GM21360 (cell line): ENCODE results near the gene MRAP.

ENCODE experiments used
- ATAC-seq: cut with Tn5 transposase; IDR thresholded peaks from one replicate; pipeline ENCODE4 v1.9.1; 2021; ENCODE audit warnings: mild to moderate bottlenecking, moderate library complexity; ENCODE audit not compliant: unreplicated experiment

The MRAP gene

DNA sequence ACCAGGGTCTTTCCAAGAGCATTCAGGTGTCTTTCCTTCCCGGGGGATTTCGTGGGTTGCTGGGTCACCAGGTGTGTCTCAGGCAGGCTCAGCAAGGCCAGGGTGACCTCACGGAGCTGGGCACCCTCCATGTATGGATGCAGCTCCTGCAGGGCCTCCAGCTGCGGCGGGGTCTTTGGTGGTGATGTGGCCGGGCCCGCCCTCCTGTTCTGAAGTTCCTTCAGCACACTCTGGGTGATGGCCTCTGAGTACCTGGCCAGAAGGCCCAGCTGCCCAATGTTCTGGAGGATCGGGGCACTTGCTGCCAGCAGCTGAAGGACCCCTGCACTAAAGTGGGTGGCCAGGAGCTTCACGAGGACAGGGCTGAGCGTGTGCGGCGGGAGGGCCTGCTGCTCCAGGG, 48.7 kb downstream of the MRAP start:
- no peak for ATAC-seq

DNA sequence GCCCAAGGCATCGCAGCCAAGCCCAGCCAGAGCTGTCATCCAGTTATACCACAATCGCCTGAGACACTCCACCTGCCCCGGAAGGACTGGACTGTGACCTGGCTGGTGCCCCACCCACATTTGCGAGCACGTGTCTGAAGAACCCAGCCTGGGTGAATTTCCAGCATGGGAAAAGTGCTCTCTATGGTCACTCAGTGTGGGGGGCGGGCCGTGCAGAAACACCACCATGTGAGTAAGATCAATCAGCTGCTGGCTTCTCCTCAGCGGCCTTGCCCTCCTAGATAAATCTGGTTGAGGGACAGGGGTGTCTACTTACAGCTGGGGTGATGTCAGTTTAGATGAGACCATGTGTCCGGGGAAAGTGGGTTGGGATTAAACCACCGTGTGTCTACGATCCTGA, 49.3 kb downstream of the MRAP start:
- no peak for ATAC-seq

DNA sequence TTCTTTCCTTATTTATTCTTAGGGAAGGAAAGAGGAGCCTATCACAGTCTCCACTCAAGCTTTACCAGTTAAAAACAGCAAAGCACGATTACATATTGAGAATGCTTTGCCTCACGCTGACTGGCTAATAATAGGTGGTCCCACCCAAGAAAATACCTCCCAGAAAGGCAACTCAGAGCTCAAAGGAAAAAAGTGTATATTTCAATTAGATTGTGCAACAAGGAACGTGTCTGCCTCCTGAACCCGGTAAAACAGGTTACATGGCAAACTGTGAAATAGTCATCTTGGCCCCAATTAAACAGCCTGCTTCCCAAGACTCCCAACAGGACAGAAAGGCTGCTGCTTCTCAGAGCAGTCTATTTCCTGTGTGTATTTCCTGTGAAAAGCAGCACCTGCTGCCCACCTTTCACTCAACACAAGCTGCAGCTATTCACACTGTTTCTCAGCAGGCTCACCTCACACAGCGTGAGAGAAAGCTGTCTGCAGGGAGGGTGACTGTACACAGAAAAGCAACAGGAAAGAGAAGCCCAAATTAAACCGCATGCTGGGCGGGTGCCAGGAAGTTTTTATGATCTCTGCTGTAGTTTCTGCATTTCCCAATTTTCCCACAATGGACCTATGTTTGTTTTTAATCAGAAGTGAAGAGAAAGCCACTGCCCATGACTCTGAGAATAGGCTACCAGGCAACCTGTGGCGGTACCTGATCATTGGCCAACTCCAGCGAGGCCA, 50.1 kb downstream of the MRAP start:
- no peak for ATAC-seq

DNA sequence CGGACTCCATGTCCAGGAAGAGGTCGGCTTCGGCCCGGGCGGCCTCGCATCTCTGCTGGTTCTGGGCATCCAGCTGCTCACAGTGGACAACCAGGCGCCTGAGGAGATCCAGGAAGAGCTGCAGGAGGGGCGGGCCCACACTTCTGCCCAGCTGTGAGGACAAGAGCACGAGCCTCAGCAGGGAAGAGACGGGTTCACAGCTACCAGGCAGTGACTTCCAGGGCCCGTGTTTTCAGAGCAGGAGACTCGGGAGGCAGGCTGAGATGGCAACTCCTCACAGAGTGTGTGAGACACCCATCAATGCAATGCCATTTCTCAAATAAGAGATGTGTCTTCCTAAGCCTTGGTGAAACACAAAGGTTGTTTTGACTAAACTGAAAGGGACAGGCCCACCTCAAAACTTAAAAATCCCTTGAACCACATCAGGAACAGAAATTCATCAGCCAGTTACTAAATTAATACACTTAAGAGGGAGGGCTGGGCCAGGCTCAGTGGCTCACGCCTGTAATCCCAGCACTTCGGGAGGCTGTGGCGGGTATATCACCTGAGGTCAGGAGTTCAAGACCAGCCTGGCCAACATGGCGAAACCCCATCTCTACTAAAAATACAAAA, 50.8 kb downstream of the MRAP start:
- no peak for ATAC-seq

GRCh38 chr21:32350211-32350980, 51.7 kb downstream of the MRAP start:
- no peak for ATAC-seq

- no peak for ATAC-seq
Observed at GRCh38 chr21:32350981-32351380, 52.3 kb downstream of the MRAP start.

DNA sequence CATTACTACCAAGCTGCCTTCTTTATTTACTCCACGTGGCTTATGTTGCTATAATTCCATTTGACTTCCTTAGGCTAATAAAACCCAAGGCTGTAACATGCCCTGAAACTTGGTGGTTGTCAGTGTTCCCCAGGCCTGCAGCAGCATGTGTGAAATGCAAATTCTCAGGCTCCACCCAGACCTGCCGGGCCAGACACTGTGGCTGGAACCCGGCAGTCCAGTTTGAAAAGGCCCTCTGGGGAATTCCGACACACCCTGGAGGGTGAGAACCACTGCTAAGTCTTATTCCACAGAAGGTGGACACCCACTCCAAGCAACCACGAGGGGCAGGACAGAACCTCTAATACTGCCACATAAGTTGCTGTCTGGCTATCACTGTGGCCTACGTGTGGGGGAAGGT, 52.8 kb downstream of the MRAP start:
- ATAC-seq = no peak

- ATAC-seq = no peak
Observed at GRCh38 chr21:32352526-32352925, 53.9 kb downstream of the MRAP start.

- ATAC-seq = no peak
Observed at GRCh38 chr21:32353002-32353711, 54.5 kb downstream of the MRAP start.

GRCh38 chr21:32356874-32357395, 58.3 kb downstream of the MRAP start:
- ATAC-seq = no peak

DNA sequence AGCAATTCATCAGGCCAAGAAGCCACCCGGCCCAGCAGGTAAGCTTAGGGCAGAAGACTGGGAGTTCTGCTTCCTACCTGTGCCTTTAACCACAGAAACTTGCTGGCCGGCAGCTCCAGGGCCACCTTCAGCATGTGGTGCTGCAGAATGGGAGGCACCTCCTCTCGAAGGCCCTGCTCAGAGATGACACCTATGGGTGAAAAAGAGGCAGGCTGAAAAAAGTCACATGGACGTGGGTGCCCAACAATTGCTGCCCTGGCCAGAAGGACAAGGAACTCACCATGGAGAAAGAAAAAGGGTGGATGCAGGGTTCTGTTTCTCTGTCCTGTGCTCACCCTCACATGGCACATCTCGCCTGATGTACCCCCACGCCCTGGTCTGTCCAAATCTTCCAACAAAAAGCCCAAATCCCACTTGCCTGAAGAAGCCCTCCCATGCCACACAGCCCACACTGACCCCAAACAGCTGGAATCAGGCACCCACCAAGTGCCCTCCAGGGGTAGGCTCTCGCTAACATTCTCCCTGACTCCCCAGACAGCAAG, 61.1 kb downstream of the MRAP start:
- ATAC-seq = no peak

DNA sequence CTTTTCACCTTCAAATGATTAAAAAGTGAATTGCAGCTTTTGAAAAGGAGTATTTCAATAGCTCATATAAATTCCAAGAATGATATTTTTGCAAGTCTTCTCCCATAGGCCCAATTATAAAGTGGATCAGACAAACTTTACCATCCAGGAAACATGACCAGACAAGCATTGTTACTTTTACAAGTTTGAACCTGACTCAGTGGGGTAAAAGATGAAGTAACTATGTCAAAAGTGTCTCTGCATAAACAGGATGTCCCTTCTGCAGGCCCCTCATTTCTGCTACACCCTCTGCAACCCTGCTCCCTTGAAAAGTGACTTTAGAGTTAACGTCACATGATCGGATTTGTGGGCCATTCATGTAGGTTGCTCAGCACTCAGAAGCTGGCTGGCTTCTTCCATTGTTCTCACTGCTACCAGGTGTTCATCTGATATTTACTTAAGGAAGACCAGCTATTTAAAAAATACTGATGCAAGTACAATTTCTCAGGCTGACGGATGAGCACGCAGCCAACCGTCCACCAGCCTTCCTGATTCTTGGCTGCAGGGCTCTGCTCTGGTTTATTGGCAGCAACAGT, 61.8 kb downstream of the MRAP start:
- ATAC-seq = no peak
